Panc1 (cell line): ENCODE data around the gene GRAMD2A.

Source experiments
- POLR2AphosphoS5 ChIP-seq: IDR thresholded peaks from 2 replicates; pipeline ENCODE4 v1.6.1; 2012; ENCODE audit warnings: mild to moderate bottlenecking, low read depth, low read length, moderate library complexity
- TF ChIP-seq, protein P1 (sequence below): fragments of 450-650 bp; IDR thresholded peaks from 2 replicates; pipeline ENCODE4 v1.5.1; 2017; ENCODE audit warnings: mild to moderate bottlenecking
- TF ChIP-seq, protein P2 (sequence below), 2 experiments: IDR thresholded peaks; 2 replicates each; pipeline ENCODE4 v1.6.1; 2011 to 2012; ENCODE audit warnings: low read depth in 2 of 2, control low read depth in 1 of 2, low read length in 1 of 2, mild to moderate bottlenecking in 1 of 2, moderate library complexity in 1 of 2; ENCODE audit not compliant: insufficient read depth in 1 of 2

DNA sequence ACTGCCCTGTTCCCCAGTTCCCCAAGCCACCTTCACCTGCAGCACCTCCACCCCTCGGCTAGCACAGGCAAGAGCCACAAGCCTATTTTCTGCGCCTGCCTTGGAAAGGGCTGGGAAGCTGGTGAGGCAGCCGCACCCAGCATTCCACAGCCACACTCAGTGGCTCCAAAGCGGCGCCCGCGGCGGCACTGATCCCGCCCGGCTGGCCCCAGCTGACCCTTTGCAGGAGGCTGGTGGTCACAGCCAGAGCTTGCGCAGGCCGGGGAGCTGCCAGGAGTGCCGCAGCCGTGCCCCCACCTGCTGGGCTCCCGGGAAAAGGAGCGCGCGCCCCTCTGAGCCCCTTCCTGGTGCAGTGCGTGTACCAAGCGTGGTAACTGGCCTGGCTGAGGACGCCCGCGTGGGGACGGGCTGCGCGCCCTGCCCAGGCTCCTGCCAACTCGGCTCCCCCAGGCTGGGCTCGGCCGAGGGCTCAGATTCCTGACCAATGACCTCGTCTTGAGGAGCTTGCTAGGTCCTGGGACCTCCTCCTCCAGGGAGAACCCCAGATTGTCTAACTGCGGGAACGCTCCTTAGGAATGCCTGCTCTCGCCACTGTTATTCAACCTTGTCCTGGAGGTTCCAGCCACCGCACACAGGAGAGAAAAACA, 13.3 kb downstream of the GRAMD2A start:
- TF ChIP-seq, protein P1, sequence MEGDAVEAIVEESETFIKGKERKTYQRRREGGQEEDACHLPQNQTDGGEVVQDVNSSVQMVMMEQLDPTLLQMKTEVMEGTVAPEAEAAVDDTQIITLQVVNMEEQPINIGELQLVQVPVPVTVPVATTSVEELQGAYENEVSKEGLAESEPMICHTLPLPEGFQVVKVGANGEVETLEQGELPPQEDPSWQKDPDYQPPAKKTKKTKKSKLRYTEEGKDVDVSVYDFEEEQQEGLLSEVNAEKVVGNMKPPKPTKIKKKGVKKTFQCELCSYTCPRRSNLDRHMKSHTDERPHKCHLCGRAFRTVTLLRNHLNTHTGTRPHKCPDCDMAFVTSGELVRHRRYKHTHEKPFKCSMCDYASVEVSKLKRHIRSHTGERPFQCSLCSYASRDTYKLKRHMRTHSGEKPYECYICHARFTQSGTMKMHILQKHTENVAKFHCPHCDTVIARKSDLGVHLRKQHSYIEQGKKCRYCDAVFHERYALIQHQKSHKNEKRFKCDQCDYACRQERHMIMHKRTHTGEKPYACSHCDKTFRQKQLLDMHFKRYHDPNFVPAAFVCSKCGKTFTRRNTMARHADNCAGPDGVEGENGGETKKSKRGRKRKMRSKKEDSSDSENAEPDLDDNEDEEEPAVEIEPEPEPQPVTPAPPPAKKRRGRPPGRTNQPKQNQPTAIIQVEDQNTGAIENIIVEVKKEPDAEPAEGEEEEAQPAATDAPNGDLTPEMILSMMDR = no peak
- TF ChIP-seq POLR2AphosphoS5 = no peak
- TF ChIP-seq, protein P2, sequence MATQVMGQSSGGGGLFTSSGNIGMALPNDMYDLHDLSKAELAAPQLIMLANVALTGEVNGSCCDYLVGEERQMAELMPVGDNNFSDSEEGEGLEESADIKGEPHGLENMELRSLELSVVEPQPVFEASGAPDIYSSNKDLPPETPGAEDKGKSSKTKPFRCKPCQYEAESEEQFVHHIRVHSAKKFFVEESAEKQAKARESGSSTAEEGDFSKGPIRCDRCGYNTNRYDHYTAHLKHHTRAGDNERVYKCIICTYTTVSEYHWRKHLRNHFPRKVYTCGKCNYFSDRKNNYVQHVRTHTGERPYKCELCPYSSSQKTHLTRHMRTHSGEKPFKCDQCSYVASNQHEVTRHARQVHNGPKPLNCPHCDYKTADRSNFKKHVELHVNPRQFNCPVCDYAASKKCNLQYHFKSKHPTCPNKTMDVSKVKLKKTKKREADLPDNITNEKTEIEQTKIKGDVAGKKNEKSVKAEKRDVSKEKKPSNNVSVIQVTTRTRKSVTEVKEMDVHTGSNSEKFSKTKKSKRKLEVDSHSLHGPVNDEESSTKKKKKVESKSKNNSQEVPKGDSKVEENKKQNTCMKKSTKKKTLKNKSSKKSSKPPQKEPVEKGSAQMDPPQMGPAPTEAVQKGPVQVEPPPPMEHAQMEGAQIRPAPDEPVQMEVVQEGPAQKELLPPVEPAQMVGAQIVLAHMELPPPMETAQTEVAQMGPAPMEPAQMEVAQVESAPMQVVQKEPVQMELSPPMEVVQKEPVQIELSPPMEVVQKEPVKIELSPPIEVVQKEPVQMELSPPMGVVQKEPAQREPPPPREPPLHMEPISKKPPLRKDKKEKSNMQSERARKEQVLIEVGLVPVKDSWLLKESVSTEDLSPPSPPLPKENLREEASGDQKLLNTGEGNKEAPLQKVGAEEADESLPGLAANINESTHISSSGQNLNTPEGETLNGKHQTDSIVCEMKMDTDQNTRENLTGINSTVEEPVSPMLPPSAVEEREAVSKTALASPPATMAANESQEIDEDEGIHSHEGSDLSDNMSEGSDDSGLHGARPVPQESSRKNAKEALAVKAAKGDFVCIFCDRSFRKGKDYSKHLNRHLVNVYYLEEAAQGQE (IDR thresholded peaks at IDR 0.05; ENCODE audit: insufficient read depth in 1 of 2, low read depth in 2 of 2, low read length in 1 of 2) = no peak
